Measurements from ENCODE around the gene MYO7A.
A peak's percentile ranks its signal among the peaks of the same experiment; 100 is the strongest.

Gene MYO7A

GRCh38 chr11:77171885-77172665 lies 44.0 kb downstream of the MYO7A start:
- no peak for DNase-seq (ENCODE audit: low read depth)
- H3K4me3 ChIP-seq (ENCODE audit: low read depth, low read length): no peak overlapping the region

GRCh38 chr11:77172666-77172982 lies 44.6 kb downstream of the MYO7A start:
- H3K4me3 ChIP-seq (ENCODE audit: low read depth, low read length): no peak overlapping the region
- no peak for DNase-seq (ENCODE audit: low read depth)
- TF ChIP-seq, protein P1, sequence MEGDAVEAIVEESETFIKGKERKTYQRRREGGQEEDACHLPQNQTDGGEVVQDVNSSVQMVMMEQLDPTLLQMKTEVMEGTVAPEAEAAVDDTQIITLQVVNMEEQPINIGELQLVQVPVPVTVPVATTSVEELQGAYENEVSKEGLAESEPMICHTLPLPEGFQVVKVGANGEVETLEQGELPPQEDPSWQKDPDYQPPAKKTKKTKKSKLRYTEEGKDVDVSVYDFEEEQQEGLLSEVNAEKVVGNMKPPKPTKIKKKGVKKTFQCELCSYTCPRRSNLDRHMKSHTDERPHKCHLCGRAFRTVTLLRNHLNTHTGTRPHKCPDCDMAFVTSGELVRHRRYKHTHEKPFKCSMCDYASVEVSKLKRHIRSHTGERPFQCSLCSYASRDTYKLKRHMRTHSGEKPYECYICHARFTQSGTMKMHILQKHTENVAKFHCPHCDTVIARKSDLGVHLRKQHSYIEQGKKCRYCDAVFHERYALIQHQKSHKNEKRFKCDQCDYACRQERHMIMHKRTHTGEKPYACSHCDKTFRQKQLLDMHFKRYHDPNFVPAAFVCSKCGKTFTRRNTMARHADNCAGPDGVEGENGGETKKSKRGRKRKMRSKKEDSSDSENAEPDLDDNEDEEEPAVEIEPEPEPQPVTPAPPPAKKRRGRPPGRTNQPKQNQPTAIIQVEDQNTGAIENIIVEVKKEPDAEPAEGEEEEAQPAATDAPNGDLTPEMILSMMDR (IDR thresholded peaks at IDR 0.05; ENCODE audit: insufficient read depth, low read depth, low read length, missing control alignments): no peak

More at GRCh38 chr11:77171885-77172665, 44.0 kb downstream of the MYO7A start:
- TF ChIP-seq, protein P1 (IDR thresholded peaks at IDR 0.05; ENCODE audit: insufficient read depth, low read depth, low read length, missing control alignments): no peak

- no peak overlapping the region for H3K4me3 ChIP-seq (ENCODE audit: low read depth, low read length)
- TF ChIP-seq, protein P1 (IDR thresholded peaks at IDR 0.05; ENCODE audit: insufficient read depth, low read depth, low read length, missing control alignments): no peak
- no peak for DNase-seq (ENCODE audit: low read depth)
These were observed 45.4 kb downstream of the MYO7A start for GRCh38 chr11:77173494-77173893.

- TF ChIP-seq, protein P1 (IDR thresholded peaks at IDR 0.05; ENCODE audit: insufficient read depth, low read depth, low read length, missing control alignments): no peak
- H3K4me3 ChIP-seq (ENCODE audit: low read depth, low read length): no peak overlapping the region
- DNase-seq (ENCODE audit: low read depth): no peak
These were observed 46.5 kb downstream of the MYO7A start for GRCh38 chr11:77174559-77174958.

DNA sequence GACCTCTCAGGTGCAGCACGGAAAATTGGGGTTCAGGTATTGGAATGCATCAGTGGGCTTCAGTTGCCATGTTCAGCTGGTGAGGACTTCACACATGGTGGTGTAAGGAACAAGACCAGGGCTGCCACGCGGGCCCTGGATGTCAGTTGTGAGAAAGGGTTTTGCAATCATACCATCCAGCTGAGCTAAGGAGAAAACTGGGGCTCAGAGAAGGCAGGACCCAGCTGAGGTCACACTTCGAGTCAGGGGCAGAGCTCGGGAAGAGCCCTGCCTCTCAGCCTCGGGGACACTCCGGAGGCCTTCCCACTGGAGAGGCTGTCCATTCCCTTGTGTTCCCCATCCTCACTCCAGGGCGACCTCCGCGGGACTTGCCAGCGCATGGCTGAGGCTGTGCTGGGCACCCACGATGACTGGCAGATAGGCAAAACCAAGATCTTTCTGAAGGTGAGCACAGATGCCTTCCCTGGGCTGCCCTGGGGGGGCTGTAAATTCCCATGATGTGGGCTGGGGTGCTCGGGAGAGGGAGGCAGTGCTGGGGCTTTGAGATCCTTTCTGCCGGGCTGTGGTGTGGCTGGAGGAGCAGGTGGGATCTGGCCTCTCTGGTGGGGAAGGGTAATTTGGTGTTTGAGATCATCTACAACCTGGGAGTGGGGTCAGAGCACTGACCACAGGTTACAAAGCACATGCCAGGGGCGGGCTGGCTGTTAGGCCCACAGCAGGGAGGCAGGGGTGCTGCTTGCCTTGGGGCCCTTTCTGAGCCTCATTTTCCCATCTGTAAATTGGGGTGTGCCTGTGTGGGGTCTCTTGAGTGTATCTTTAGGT lies 47.2 kb downstream of the MYO7A start:
- H3K4me3 ChIP-seq (ENCODE audit: low read depth, low read length): no peak overlapping the region
- no peak for DNase-seq (ENCODE audit: low read depth)
- TF ChIP-seq, protein P1 (IDR thresholded peaks at IDR 0.05; ENCODE audit: insufficient read depth, low read depth, low read length, missing control alignments): no peak

DNA sequence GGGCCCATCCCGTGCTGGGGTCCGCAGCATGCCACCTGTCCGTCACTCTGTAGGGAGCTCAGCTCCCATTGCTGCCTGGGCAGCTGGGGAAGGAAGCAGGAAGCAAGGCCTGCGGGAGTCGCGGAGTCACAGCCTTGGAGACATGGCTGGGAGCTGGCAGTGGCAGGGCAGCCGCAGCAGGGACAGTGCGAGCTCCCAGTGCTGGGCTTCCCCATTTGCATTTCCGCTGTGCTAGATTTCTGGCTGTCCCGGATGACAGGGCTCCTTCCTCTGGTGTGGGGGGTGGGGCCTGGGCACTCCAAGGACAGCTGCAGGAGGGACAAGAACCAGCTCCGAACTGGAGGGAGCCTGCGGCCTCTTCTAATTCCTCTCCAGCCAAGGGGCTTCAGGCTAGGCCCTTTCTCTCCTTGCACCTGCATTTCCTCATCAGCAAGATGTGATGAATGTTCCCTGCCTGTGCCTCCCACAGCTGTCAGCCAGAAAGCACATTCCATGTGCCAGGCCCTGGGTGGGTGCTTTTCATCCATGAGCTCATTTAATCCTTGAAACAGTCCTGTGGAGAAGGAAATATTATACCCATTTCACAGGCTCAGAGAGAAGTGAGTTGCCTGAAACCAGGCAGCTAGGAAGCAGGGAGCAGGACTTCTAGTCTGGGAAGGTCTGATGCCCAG lies 48.0 kb downstream of the MYO7A start:
- TF ChIP-seq, protein P1 (IDR thresholded peaks at IDR 0.05; ENCODE audit: insufficient read depth, low read depth, low read length, missing control alignments): no peak
- DNase-seq (ENCODE audit: low read depth): peak; percentile 10
- no peak overlapping the region for H3K4me3 ChIP-seq (ENCODE audit: low read depth, low read length)
